Fibroblast of lung (primary cell): Measurements from ENCODE around the gene PAQR5. TPM values are rescaled to one million over a fixed set of nuclear protein-coding genes. Genes with fewer than 3 reads are reported as not detected.

ENCODE experiments used
- DNase-seq, 2 donors: peaks; one replicate each; pipeline versions ENCODE4 v3.0.0 to v3.0.0-alpha.2; 2010; ENCODE audit warnings: low read depth in 2 of 2
- H2AFZ ChIP-seq: 2 replicates; pipeline ENCODE4 v1.5.1; 2012; ENCODE audit warnings: low read length, control low read depth, inconsistent platforms
- H3K27ac ChIP-seq: 2 replicates; pipeline ENCODE4 v1.5.1; 2011; ENCODE audit warnings: low read length, control low read depth; ENCODE audit not compliant: insufficient read depth
- H3K27me3 ChIP-seq: 2 replicates; pipeline ENCODE4 v1.5.1; 2011; ENCODE audit warnings: mild to moderate bottlenecking, low read length; ENCODE audit not compliant: control insufficient read depth, insufficient read depth
- H3K36me3 ChIP-seq: 2 replicates; pipeline ENCODE4 v1.5.1; 2011; ENCODE audit warnings: low read length; ENCODE audit not compliant: control insufficient read depth, insufficient read depth
- H3K4me1 ChIP-seq: 2 replicates; pipeline ENCODE4 v1.5.1; 2011; ENCODE audit warnings: low read length; ENCODE audit not compliant: control insufficient read depth, insufficient read depth; ENCODE audit errors: extremely low read depth
- H3K4me2 ChIP-seq: 2 replicates; pipeline ENCODE4 v1.5.1; 2011; ENCODE audit warnings: low read length, control low read depth; ENCODE audit not compliant: insufficient read depth; ENCODE audit errors: extremely low read depth
- H3K4me3 ChIP-seq, 4 experiments: fragments of 200-600 bp in 1 of 4; sonication (generic) in 1 of 4; replicated peaks in 1 of 4; 2 replicates each; pipeline ENCODE4 v1.5.1; 2011 to 2016; ENCODE audit warnings: low read length in 4 of 4, low read depth in 3 of 4, mild to moderate bottlenecking in 3 of 4, control low read depth in 2 of 4, inconsistent platforms in 1 of 4, mixed read lengths in 1 of 4; ENCODE audit not compliant: insufficient read depth in 1 of 4; ENCODE audit errors: control extremely low read depth in 1 of 4
- H3K79me2 ChIP-seq: 2 replicates; pipeline ENCODE4 v1.5.1; 2012; ENCODE audit warnings: mild to moderate bottlenecking, low read length, inconsistent platforms; ENCODE audit not compliant: control insufficient read depth, insufficient read depth
- H3K9ac ChIP-seq: 2 replicates; pipeline ENCODE4 v1.5.1; 2011; ENCODE audit warnings: mild to moderate bottlenecking, low read length, control low read depth; ENCODE audit not compliant: insufficient read depth
- H3K9me3 ChIP-seq: 2 replicates; pipeline ENCODE4 v1.5.1; 2012; ENCODE audit warnings: low read depth, low read length; ENCODE audit not compliant: control insufficient read depth, insufficient read depth
- H4K20me1 ChIP-seq: 2 replicates; pipeline ENCODE4 v1.5.1; 2011; ENCODE audit warnings: low read length; ENCODE audit not compliant: control insufficient read depth, insufficient read depth; ENCODE audit errors: extremely low read depth
- EZH2 ChIP-seq: IDR thresholded peaks from 2 replicates; pipeline ENCODE4 v1.5.1; 2012; ENCODE audit warnings: low read length, control low read depth, mild to moderate bottlenecking; ENCODE audit errors: missing control alignments
- polyA plus RNA-seq, 2 donors: library from polyadenylated mRNA; depleted of rRNA in 1 of 2; stranded (reverse) in 1 of 2; unstranded in 1 of 2; fragments of >200 nt; gene quantifications; 2 replicates each; pipeline ENCODE4 v1.2.1, GENCODE V29; 2011 to 2012; ENCODE audit warnings: missing spikeins in 1 of 2
- total RNA-seq: library from RNA; depleted of rRNA; stranded (reverse); fragments of >200 nt; gene quantifications from 2 replicates; pipeline ENCODE4 v1.2.1, GENCODE V29; 2014
- TF ChIP-seq, protein P1 (sequence below), 2 donors: IDR thresholded peaks in 1 of 2; conservative IDR thresholded peaks in 1 of 2; 1 replicate in 1 of 2; 2 replicates in 1 of 2; pipeline ENCODE4 v1.5.1; 2011 to 2012; ENCODE audit warnings: low read length in 2 of 2, control low read depth in 1 of 2, inconsistent platforms in 1 of 2, low read depth in 1 of 2, mild to moderate bottlenecking in 1 of 2

The PAQR5 gene
- total and polyA plus RNA-seq, 2 donors (not counting 1 experiment from before 2014, with no cell fraction given), result 6.0 to 16.2 TPM

DNA sequence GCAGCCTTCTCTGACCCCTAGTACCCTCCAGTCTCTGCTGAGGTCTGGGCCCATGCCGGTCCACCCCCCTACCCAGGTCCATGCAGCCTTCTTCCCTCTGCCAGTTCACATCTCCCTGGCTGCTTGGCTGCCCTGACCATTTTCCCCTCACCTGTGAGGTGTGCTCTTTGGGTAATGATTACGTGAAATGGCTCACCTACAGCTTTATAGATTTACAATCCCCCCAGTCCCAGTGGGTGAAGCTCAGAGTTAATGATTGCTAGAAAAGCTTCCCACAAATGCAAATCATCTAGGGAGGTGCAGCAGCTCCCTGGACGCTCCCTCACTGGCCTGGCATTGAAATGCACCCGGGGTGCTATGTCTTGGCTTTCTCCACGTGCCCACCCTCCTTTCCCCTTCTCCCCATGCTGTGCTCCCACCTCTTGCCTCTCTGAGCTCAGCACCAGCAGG lies 18.7 kb downstream of the PAQR5 start:
- H2AFZ ChIP-seq, result no peak overlapping the region
- H3K36me3 ChIP-seq, result no peaks in the 10 kb centered on the region
- no peaks in the 10 kb centered on the region for H3K4me1 ChIP-seq
- H3K4me3 ChIP-seq, result no peak overlapping the region
- no peak overlapping the region for H3K9ac ChIP-seq
- H4K20me1 ChIP-seq, result no peaks in the 10 kb centered on the region
- TF ChIP-seq EZH2, result no peak
- TF ChIP-seq, protein P1, sequence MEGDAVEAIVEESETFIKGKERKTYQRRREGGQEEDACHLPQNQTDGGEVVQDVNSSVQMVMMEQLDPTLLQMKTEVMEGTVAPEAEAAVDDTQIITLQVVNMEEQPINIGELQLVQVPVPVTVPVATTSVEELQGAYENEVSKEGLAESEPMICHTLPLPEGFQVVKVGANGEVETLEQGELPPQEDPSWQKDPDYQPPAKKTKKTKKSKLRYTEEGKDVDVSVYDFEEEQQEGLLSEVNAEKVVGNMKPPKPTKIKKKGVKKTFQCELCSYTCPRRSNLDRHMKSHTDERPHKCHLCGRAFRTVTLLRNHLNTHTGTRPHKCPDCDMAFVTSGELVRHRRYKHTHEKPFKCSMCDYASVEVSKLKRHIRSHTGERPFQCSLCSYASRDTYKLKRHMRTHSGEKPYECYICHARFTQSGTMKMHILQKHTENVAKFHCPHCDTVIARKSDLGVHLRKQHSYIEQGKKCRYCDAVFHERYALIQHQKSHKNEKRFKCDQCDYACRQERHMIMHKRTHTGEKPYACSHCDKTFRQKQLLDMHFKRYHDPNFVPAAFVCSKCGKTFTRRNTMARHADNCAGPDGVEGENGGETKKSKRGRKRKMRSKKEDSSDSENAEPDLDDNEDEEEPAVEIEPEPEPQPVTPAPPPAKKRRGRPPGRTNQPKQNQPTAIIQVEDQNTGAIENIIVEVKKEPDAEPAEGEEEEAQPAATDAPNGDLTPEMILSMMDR (conservative IDR thresholded peaks at IDR 0.05 in 1 of 2, IDR thresholded peaks at IDR 0.05 in 1 of 2; ENCODE audit: low read depth in 1 of 2, low read length in 2 of 2), result no peak
- no peak overlapping the region for H3K27ac ChIP-seq
- no peak for DNase-seq
- H3K79me2 ChIP-seq, result no peaks in the 10 kb centered on the region
- H3K4me2 ChIP-seq, result no peak overlapping the region
- no peaks in the 10 kb centered on the region for H3K9me3 ChIP-seq
- no peaks in the 10 kb centered on the region for H3K27me3 ChIP-seq

DNA sequence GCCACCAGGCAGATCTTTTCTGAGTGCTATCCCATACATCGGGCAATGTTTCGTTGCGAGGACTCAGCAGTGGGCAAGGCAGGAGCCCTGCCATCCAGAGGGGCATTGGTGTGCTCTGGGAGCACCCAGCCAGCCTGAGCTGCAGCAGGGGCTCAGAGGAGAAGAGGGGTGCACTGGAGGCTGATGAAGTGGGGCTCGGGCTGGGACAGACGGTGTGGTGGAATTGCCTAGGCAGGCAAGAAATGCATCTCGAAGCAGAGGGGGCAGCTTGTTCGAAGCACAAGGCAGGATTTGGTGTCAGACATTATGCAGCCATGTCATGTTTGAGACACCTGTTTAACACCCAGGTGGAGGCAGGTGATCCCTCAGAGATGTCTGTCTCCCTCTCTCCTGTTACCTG lies 19.3 kb downstream of the PAQR5 start:
- Histone ChIP-seq H3K27me3 (no peaks in the 10 kb centered on the region), H4K20me1 (no peaks in the 10 kb centered on the region), H3K27ac (no peak overlapping the region), H3K4me1 (no peaks in the 10 kb centered on the region), H3K4me2 (no peak overlapping the region), H2AFZ (no peak overlapping the region), H3K4me3 (no peak overlapping the region), H3K79me2 (no peaks in the 10 kb centered on the region), H3K9me3 (no peaks in the 10 kb centered on the region), H3K36me3 (no peaks in the 10 kb centered on the region), H3K9ac (no peak overlapping the region)
- no peak for TF ChIP-seq EZH2
- TF ChIP-seq, protein P1 (conservative IDR thresholded peaks at IDR 0.05 in 1 of 2, IDR thresholded peaks at IDR 0.05 in 1 of 2; ENCODE audit: low read depth in 1 of 2, low read length in 2 of 2), result no peak
- DNase-seq, result no peak

DNA sequence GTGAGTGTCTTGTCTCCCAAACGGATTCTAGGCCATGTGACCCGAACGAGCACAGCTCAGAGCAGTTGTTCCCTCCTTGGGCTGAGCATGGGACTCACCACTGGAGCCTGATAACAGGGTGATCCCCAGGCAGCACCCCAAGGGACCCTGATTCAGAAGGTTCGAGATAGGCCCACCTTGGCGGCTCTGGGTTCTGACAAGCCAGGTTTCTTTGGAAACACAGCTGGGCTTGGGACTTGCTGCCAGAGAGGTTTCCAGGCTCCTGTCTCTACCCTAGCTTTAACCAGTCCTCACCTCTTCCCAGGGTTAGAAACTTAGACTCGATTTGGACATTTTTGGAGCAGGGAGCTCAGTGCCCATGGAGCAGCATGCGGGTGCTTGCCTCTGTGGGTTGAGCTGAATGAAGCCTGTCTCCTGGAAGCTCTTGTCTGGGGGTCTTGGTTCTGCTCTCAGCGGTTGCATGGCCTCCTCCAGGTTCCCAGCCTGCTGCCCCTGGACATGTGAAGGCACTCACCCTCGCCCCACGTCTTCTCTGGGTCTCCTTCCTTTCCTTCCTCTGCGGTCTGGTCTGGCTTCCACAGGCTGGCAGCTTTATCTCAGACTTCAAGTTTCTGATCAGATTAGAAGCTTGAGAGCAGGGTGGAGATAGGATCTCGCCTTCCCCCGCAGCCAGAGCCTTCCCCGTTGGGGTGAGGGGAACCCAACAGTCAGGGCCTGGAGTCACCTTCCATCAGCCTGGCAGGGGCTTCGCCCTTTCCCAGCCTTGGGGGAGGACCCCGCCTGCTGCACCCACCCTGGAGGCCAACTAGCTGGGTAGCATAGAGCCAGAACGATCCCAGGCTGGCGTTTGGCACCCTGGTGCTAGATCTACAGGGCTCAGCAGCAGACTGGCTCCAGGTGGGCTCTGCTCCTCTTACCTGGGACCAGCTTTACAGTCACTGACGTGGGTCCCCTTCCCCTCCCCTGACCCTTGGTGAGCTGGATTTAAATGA lies 21.0 kb downstream of the PAQR5 start:
- DNase-seq, result no peak
- H4K20me1 ChIP-seq, result no peaks in the 10 kb centered on the region
- H3K4me3 ChIP-seq, result no peak overlapping the region
- H3K9me3 ChIP-seq, result no peaks in the 10 kb centered on the region
- no peak overlapping the region for H3K9ac ChIP-seq
- no peak overlapping the region for H3K4me2 ChIP-seq
- H3K4me1 ChIP-seq, result no peaks in the 10 kb centered on the region
- H3K36me3 ChIP-seq, result no peaks in the 10 kb centered on the region
- no peak overlapping the region for H3K27ac ChIP-seq
- no peaks in the 10 kb centered on the region for H3K27me3 ChIP-seq
- no peak for TF ChIP-seq EZH2
- TF ChIP-seq, protein P1 (conservative IDR thresholded peaks at IDR 0.05 in 1 of 2, IDR thresholded peaks at IDR 0.05 in 1 of 2; ENCODE audit: low read depth in 1 of 2, low read length in 2 of 2), result no peak
- H2AFZ ChIP-seq, result no peak overlapping the region
- H3K79me2 ChIP-seq, result no peaks in the 10 kb centered on the region
